Choroid plexus epithelial cell (primary cell): Measurements from ENCODE around the gene DGKI.

ENCODE experiments used
- DNase-seq: peaks from one replicate; pipeline ENCODE4 v3.0.0-alpha.2; 2010; ENCODE audit warnings: low read depth
- H3K4me3 ChIP-seq: 2 replicates; pipeline ENCODE4 v1.5.1; 2011; ENCODE audit warnings: low read depth, mild to moderate bottlenecking, control low read depth, low read length, moderate library complexity
- TF ChIP-seq, protein P1 (sequence below): conservative IDR thresholded peaks from 2 replicates; pipeline ENCODE4 v1.5.1; 2011; ENCODE audit warnings: low read depth, mild to moderate bottlenecking, control low read depth, inconsistent platforms, low read length, moderate library complexity

The DGKI gene

DNA sequence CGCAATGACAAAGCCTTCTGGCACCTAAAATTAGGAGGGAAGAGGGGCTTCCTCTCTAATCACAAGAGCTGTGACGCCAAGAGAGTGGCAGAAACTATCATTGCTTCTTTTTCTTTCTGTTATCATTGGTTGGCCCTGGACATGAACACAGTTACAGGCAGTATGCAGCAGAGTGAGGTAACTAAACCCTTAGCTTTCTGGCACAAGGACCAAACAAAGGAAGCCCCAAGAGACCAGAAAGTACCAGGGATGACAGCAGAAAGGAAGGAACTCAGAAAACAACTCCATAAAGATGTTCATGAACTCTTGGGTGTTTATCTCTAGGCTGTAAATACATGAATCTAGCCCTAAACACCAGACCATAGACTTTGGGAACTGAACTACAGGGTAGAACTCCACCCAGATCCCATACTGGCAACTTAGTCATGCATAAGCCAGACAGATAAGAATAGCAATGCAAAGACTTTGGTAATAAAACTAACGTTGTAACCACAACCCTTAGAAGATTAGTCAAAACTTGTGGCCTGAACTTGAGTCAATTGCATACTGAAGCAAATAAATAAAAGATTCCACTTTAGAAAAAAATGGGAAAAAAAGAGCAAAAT lies 307.6 kb downstream of the DGKI start:
- TF ChIP-seq, protein P1, sequence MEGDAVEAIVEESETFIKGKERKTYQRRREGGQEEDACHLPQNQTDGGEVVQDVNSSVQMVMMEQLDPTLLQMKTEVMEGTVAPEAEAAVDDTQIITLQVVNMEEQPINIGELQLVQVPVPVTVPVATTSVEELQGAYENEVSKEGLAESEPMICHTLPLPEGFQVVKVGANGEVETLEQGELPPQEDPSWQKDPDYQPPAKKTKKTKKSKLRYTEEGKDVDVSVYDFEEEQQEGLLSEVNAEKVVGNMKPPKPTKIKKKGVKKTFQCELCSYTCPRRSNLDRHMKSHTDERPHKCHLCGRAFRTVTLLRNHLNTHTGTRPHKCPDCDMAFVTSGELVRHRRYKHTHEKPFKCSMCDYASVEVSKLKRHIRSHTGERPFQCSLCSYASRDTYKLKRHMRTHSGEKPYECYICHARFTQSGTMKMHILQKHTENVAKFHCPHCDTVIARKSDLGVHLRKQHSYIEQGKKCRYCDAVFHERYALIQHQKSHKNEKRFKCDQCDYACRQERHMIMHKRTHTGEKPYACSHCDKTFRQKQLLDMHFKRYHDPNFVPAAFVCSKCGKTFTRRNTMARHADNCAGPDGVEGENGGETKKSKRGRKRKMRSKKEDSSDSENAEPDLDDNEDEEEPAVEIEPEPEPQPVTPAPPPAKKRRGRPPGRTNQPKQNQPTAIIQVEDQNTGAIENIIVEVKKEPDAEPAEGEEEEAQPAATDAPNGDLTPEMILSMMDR, result no peak
- DNase-seq, result peak; percentile 77
- H3K4me3 ChIP-seq, result no peak overlapping the region

DNA sequence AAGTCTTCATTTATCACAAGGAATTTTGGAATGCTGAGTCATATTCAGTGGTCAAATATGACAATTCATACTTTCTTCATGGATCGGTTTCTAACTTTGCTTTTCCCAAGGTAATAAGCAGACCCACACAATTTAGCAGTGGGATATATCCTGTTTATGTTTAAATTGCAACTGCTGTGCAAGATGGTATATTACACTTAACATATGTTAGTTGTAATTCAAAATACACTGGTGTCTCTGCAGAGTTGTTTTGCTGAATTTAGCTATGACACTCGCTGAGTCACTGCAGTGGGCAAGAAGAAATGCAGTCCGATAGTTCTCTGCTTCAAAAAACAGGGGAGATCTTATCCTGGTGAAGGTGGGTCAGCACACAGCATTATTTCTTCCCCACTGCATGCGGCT lies 308.4 kb downstream of the DGKI start:
- TF ChIP-seq, protein P1, result no peak
- peak; percentile 62 for DNase-seq
- peak overlapping the region; percentile 8 for H3K4me3 ChIP-seq

DNA sequence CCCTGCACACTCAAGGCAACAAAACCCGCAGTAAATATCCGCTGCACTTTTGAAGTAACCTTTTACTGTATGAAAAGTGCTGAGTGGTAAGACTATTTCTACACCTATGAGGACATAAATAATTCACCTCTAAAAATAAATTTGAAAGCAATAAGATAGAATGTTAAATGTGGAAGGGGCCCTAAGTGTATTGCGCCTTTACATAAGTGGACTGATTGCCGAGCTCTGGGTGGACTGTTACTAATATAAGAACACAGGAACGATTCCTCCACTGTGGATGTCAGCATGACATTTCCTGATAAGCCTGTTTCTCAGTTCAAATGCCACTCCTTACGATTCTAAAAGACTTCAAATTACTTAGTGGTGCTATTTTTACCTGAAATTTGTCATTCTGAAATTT lies 311.2 kb downstream of the DGKI start:
- no peak for DNase-seq
- no peak overlapping the region for H3K4me3 ChIP-seq
- TF ChIP-seq, protein P1, result no peak

DNA sequence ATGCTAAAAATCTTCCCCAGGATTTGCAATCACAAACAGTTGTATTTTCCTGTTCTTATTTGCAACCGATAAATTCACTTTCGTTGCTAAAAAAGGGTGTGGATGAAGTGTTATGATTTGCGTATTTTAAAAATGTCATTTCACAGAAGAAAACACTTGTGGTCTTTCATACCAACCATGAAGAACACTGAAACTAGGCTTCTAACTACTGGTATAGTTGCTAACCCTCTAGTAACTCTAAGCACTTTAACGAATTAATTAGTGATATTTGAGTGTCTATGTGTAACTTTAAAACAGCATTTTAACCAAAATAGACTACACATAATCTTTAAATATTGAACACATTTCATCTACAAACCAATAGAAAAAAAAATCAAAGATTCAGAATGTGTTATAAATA lies 315.1 kb downstream of the DGKI start:
- DNase-seq, result no peak
- TF ChIP-seq, protein P1, result no peak
- H3K4me3 ChIP-seq, result no peak overlapping the region

DNA sequence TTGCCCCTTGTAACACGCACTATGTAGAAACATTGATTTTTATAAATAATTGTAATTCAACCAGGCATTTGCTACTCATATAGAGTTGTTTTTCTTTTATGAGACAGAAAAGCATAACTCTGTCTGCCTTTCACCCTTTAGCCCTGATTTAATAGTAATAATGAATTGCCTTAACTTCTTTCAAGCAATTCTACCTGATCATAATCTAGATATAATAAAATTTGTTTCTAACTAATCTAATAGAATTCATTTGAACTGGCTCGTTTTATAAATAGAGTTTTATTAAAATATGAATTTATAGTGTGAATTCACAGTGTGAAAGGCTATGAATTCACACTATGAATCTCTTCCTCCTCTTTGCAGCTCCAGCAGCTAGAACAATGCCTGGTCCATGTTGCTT lies 319.1 kb downstream of the DGKI start:
- TF ChIP-seq, protein P1, result no peak
- no peak overlapping the region for H3K4me3 ChIP-seq
- no peak for DNase-seq

DNA sequence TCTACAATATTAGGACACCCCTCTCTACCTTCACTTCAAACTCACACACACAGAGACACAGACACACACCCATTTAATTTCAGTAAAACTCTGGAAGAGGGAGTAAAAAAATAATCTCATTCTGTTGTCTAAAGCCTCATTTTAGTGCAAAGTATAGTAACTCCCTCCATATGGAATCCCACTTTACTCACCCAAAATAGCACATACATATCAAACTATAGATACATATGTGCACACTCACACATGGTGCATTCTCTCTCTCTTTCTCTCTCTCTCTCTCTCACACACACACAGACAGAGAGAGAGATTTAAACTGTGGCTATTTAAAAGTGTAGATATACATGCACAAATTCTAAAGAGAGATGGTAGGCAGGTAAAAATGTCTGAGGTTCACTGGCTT lies 323.6 kb downstream of the DGKI start:
- DNase-seq, result no peak
- no peak overlapping the region for H3K4me3 ChIP-seq
- TF ChIP-seq, protein P1, result no peak

DNA sequence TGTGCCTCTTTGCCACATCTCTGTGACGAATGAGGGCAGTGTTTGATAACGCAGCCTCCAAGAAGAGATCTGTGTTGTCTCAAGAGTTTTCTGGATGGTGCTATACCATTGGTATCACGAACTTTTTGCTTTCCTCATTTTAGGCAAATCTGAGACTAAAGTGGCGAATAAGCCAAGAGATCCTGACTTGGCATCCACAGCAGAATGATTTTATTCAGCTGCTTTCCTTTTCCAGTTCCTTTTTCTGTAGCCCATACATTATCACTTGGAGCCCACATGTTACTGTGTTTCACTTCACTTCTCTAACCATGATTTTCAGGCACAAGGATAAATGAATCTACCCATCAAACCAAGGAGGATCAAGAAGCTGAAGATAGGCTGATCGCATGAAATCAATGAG lies 325.3 kb downstream of the DGKI start:
- H3K4me3 ChIP-seq, result no peak overlapping the region
- TF ChIP-seq, protein P1, result no peak
- DNase-seq, result no peak
